NCI-H146 (cell line): ENCODE results near the gene NR5A1.
A peak's percentile ranks its signal among the peaks of the same experiment; 100 is the strongest.

Experiments used
- DNase-seq: peaks from one replicate; lab custom pipeline; 2025; lab: John Stamatoyannopoulos, UW

NR5A1 gene

DNA sequence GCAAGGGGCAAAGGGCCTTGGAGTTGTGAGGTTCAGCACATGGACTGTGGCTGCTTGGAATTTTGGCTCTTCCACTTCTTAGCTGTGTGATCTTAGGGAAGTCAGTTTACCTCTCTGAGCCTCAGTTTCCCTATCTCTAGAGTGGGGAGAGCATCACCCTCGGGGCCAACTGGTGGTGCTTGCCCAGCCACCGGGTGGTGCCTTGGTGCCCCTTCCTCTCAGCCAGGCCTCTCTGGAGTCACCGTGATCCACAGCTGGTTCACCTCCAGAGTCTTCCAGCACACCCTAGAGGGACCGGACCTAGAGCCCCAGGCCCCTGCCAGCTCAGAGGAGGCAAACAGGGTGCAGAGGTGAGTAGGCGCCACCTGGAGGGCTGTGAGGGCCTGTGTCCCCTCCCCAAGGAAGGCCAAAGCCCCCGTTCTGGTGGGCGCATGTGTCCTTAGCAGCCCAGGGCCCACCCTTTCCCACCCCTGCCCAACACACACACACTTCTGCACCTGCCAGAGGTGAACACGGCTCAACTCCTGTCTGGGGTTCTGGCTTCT, 49.2 kb downstream of the NR5A1 start:
- DNase-seq: no peak

DNA sequence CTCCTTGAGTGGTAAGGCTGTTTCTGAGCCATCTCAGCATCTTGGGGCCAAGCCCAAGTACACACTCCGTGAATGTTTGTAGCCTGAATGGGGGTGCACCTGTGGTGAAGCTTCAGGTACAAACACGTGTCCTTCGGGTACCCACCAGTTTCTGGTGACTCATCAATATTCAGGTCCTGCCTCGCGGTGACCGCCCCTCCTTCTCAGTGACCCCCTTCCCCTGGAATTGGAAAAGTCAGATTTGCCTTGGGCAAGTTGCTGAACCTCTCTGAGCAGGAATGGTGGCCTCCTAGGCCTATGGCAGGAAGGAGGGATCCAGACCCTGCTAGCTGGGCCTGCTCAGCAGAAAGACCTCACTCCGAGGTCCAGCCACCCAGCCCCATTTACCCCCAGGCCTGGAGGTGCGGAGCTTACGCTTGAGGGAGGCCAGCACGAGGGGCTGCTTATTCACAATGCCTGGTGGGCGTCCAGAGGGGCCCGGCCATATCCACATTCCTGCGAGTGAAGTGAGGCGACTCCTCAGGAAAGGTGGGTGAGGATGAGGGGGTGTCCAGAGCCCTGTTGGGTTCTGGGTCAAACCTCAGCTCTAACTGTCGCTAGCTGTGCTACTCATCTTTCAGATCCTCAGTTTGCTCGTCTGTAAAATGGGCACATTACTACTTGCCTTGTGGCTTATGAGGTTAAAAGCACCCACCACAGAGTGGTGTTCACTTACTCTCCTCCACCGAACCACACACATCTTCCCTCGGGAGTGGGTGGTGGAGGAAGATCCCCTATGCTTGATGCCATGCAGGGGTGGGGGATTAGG, 49.9 kb downstream of the NR5A1 start:
- DNase-seq: no peak

DNA sequence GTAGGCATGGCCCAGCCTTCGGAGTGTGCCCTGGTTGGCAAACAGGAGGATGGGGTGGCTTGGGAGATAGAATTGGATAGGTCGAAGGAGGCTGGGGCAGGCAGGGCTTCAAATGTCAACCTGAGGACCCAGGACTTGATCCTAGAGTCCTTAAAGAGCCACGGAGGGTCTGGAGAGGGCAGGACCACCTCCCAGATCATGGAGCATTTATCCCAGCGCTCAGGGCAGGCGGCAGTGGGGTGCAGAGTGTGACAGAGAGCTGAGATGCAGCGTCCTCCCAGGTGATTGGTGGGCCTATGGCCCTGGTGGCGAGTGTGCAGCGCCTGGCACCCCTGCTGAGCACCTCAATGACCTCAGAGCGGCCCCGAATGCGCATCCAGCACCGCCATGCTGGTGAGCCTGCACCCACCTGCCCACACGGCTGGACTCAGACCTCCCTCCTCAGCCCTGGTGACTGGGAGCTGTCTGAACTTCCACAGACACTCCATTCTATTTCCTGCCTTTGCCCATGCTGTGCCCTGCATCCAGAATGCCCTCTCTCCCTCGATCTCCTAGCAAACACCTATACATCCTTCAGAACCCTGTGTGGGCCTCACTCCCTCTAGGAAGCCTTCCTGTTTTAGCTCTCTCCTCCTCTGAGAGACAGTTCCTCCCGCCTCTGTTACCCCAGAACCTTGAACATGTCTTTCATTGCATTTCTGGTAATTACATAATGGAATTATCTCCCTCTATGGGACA, 50.7 kb downstream of the NR5A1 start:
- DNase-seq: no peak

DNA sequence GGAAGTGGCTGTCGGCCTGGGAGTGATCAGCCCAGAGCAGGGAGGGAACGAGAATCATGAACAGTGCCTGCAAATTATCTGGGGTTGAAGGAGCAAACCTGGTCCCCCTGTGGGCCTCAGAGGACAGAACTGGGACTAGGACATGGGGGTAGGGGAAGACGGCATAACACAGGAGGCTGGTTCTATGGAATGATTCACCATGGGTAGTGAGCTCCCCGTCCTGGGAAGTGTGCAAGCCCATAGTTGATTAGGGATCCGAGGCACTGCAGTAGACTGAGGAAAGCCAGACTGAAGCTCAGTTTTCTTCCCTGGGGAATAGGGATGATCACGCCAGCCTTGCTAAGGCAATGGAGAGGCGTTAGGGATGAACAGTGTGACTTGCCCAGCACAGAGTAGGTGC, 51.4 kb downstream of the NR5A1 start:
- no peak for DNase-seq

DNA sequence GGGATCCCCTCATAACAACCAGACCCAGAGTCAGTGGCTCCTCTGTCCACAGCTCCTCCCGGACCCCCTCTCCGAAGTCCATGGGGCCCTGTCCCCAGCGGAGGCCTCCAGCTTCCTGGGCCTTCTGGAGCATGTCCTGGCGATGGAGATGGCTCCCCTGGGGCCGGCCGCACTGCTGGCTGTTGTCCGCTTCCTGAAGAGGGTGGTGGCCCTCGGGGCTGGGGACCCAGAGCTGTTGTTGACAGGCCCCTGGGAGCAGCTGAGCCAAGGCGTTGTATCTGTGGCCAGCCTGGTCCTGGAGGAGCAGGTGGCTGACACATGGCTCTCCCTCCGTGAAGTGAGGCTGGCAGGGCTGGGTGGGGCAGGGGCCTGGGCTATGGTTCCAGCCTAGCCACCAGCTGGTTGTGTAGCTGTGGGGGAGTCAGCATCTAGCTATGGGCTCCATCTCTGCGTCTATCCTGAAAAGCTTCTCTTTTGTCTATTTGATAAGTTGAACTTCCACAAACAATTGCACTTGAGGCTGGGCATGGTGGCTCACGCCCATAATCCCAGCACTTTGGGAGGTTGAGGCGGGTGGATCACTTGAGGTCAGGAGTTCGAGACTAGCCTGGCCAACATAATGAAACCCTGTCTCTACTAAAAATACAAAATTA, 52.3 kb downstream of the NR5A1 start:
- no peak for DNase-seq

DNA sequence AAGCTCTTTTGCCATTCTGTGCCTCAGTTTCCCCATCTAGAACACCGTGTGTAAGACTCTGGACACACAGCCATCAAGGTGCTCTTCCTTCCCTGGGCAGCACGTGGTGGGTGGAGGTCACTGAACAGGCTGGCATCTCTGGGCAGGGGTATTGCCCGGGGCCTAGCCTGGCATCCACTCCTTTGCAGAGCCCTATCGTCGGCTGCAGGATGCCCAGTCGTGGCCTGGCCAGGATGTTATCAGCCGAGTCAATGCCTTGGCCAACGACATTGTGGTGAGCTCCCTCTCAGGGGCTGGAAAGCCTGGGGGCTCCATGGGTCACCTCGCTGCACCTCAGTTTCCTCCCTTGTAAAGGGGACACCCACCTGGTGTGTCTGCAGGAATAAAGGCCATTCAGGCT, 52.9 kb downstream of the NR5A1 start:
- no peak for DNase-seq

DNA sequence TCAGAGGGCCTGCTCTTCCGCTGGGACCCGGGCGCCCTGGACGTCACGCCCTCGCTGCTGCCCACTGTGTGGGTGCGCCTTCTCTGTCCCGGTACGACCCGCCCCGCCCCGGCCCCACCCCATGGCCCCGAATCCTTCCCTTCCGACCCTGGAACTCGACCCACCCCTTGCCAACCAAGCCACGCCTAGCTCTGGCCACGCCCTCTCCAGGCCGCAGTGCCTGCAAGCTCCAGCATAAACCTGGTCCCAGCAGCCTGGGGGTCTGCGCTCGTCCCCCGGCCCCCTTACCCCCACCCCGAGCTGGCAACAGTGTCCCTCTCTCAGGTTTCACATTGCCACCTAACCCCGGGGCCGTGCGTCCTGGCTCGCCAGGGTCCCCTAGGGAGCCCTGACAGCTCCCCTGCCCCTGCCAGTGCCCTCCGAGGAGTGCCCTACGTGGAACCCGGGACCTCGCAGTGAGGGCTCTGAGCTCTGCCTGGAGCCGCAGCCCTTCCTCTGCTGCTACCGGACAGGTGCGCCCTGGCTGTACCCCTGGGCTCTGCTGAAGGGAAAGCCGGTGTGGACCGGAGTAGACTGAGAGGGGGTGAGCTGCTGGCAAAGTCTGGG, 53.5 kb downstream of the NR5A1 start:
- no peak for DNase-seq

DNA sequence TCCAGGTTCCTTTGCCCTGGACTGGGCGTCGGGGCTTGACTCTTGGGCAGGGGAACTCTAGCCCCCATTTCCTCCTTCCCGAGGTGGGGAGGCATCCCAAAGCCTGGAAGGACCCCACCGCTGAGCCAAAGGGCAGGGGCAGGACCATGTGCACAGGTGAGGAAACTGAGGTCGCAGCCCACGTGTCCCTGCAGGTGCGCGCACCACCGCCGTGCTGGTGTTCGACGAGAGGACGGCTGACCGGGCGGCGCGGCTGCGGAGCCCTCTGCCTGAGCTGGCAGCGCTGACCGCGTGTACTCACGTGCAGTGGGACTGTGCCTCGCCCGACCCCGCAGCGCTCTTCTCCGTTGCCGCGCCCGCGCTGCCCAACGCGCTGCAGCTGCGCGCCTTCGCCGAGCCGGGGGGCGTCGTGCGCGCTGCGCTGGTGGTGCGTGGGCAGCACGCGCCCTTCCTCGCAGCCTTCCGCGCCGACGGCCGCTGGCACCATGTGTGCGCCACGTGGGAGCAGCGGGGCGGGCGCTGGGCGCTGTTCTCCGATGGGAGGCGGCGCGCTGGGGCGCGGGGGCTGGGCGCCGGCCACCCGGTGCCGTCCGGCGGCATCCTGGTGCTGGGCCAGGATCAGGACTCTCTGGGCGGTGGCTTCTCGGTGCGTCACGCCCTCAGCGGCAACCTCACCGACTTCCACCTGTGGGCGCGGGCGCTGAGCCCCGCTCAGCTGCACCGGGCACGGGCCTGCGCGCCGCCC, 54.2 kb downstream of the NR5A1 start:
- DNase-seq: no peak

DNA sequence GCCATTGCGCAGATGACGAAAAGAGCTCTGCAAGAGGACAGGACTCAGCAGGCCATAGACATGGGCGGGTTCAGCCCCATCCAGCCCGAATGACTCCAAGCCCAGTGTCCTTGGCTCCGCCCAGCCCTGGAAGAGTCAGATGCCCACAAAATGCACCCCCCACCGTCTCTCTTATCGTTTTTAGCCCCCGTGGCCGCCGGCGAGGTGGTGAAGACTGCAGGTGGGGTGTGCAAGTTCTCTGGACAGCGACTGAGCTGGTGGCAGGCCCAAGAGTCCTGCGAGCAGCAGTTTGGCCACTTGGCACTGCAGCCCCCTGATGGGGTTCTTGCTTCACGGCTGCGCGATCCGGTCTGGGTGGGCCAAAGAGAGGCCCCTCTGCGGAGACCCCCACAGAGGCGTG, 54.9 kb downstream of the NR5A1 start:
- DNase-seq: no peak

DNA sequence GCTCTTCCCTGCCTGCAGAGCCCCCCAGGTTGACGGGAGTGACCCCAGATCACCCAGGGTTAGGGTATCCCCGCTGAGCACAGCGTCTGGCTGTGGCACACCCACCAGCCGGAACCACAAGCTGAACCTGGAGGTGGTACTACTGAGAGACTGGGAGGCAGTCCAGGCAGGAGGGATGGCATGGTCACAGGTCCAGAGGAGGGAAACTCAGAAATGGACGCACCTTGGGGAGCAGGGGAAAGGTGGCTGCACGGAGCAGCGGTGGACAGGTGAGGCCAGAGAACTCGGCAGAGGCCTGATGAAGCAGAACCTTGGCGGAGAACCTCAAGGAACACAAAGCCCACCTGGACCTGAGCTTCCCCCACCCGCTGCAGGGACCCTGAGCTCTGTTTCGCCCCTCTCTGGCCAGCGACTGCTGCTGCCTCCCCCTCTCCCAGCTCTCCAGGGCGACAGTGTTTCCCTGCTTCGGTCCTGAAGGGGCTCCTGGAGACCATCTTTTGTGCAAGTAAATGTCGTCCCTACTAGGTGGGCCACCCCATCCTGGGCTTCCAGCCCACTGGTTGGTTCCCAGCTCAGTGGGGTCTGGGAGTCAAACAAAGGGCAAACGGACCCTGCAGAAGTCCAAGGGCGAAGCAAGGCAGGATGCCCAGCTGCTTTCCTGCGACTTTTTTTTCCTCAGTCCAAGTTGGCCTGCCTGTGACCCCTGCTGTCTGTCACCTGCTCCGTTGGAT, 56.1 kb downstream of the NR5A1 start:
- DNase-seq: peak; percentile 19

DNA sequence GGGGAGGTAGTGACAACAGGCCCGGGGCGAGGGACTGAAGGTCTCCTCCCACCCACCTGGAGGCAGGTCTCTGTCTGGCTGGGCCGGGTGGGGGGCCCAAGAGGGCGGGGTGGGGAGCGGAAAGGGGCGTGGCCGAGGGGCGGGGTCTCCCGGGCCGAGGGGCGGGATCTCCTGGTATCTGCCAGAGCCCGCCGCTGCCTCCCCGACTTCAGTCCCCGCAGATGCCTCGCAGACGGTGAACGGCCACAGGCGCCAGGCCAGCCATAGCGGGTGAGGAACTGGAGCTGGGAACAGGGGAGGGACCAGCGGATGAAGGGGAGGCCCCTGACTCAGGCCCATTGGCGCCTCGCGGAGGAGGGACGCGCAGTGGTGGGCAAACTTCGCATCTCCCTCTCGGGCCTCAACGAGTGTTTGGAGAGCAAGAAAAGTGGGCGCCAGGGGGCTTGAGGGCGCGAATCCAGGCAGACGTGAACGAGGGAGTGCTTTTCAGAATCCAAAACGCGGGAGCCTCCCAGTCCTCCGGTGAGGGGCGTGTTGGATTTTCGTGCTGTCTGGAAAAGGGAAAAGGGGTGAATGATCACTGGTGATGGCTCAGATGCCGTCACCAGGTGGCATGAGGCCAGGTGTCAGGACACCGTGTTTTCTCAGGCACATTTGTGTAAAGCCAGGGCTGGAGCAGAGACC, 56.8 kb downstream of the NR5A1 start, which contains the start of gene ADGRD2:
ADGRD2 (plus strand) TSS at position 211 of the 684 bp plus-strand sequence. CDS start 1,216 bp downstream, outside the sequence.
- peak; percentile 71 for DNase-seq

DNA sequence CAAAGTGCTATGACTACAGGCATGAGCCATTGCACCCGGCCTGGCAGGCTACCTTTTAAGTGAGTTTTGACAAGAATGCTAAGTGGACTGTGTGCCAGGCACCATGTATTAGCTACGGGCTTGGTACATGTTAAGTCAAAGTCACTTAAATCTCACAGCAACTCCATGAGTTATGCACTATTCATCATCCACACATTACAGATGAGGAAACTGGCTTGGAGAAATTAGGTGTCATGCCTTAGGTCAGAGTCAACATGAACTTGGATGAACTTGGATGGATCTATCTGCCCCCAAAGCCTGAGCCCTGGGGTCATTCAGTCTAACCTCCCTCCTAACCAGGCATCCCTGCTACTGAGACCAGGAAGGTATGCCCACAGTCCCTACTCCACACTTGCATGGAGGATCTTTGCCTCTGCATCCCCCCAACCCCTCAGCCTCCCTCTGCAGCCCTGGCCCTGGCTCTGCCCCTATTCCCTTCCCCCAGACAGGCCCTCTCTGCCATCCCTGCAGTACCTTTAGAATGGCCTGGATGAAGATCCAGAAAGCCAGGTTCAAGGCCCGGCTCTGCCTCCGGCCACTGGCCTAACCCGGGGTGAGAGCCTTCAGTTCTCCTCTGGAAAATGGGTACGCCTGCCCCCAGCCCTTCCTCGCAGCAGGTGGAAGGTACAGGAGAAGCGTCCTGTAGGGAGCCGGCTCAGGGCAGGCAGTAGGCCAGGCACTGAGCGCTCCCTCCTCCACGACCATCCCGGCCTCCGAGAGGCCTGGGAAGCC, 57.6 kb downstream of the NR5A1 start:
- no peak for DNase-seq

DNA sequence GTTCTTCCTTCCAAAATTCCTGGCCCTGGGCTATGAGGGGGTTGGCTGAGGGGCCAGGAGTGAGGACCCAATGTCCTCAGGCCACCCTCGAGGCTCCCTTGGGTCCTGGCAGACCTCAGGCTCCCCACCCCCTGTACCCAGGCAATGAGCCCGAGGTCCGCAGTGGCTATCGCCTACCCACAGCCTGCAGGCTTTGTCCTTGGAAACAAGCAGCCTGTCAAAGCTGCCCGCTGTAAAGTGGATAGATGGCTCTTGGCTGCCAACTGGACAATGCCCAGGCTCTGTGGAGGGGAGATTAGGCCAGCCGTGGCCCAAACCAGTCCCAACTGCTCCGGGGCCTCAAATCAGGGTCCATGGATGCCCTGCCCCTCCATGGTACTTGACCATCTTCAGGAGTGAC, 59.2 kb downstream of the NR5A1 start:
- no peak for DNase-seq

DNA sequence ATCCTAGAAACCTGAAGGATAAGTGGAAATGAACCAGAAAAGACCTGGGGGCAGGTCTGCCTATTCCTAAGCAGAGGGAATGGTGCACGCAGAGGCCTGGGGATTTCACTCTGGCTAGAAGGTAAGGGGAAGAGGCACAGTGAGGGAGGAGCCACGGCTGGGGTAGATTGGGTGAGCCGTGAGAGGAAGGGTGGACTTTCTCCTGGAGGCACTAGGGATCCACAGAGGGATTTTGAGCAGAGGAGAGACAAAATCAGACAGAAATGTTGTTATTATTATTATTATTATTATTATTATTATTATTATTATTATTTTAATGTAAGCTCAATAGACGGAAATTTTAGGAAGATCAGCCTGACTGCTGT, 59.9 kb downstream of the NR5A1 start:
- no peak for DNase-seq

DNA sequence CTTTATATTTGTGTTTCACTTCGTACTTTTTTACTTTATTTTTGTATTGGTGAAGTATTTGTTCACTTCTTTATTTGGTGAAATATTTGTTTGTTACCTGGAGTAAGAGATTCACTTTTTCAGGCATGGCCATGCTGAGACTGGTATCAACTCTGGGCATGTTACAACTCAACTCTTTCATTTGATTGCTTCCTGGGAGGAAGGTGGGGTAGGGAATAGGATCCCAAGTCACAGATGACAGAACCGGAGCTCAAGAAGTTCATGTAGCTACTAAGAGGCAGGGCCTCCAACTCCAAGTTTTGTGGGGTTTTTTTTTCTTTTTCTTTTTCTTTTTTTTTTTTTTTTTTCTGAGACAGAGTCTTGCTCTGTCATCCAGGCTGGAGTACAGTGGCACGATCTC, 63.0 kb downstream of the NR5A1 start:
- DNase-seq: no peak

DNA sequence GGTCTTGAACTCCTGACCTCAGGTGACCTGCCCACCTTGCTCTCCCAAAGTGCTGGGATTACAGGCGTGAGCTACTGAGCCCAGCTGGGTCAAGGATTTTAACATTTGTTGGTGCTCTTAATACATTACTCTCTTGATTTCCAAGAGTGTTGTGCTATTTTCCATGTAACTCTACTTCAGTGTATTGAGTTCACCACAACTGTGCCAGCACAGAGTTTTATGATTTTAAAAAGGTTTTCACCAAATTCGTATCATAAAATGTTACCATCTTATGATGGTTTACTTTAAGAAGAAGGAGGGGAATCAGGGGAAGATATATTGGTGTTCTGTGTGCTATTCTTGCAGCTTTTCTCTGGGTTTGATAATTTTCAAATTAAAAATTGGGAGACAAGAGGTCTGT, 63.6 kb downstream of the NR5A1 start:
- no peak for DNase-seq

DNA sequence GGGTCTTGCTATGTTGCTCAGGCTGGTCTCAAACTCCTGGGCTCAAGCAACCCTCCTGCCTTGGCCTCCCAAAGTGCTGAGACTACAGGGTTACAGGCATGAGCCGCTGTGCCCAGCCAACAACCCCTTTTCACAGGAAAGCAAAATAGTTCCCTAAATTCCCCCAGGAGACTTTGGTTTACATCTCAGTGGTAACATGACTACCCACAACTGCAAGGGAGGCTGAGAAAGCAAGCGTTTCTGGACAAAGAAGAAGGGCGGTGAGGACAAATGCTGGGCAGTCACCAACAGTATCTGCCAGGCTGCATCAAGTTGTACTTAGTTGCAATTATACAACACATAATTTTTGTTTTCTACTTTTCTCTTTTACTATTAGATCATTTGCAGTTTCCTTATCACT, 64.4 kb downstream of the NR5A1 start:
- DNase-seq: no peak

DNA sequence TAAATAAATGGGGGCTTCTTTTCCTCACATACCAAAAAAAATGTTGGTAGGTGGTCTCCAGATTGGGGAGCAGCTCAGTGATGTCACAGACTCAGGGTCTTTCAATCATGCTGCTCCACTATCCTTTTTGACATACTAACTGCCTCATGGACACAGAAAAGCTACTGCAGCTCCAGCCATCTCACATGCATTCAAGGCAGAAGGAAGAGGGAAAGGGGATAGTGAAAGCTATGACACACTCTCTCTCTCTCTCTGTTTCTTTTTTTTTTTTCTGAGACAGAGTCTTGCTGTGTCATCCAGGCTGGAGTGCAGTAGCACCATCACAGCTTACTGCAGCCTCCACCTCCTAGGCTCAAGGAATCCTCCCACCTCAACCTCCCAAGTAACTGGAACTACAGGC, 64.8 kb downstream of the NR5A1 start:
- DNase-seq: no peak

DNA sequence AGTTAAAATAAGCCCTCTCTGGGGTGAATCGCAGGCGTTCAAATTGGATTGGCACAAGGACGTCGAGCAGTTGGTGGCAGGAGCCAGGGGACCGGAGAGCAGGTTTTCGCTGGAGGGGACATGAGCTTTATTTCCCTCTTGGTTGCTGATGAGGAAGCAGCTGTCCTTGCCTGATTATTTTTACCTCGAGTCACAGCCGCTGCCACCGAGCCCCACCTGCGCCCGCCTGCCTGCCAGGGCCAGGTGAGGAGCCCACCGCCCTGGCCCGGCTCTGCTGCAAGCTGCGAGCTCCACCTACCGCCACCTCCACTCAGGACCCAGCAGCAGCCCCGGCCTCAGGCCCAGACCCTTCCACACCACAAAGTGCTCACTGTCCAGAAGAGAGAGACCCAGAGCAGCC, 65.9 kb downstream of the NR5A1 start:
- DNase-seq: no peak

DNA sequence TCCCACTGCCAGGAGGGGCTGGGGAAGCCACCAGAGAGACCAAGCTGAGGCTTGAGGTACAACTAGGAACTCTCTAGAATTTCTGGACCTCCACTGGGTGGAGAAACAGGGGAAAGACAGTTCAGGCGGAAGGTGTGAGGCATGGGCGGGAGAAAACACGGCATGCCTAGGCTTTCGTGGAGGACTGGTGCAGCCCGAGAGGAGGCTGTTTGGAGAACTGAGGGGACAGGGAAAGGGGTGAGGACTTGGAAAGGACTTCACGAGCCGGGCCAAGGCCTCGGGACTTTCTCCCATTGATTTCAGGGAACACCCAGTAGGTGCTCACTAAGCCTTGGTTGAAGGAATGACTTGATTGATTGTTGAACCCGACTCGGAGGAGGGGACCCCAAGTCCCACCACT, 66.4 kb downstream of the NR5A1 start:
- DNase-seq: no peak
